HG03039 (cell line): ENCODE results near the gene HIBADH.
"Not testable (repeated sequence)": the region's sequence is repeated elsewhere in the genome, so short reads cannot be mapped to it uniquely, and the experiment has no call there.

Experiments
- ATAC-seq: cut with Tn5 transposase; IDR thresholded peaks from one replicate; pipeline ENCODE4 v1.9.1; 2021; ENCODE audit warnings: mild to moderate bottlenecking, moderate library complexity; ENCODE audit not compliant: unreplicated experiment

Gene HIBADH

DNA sequence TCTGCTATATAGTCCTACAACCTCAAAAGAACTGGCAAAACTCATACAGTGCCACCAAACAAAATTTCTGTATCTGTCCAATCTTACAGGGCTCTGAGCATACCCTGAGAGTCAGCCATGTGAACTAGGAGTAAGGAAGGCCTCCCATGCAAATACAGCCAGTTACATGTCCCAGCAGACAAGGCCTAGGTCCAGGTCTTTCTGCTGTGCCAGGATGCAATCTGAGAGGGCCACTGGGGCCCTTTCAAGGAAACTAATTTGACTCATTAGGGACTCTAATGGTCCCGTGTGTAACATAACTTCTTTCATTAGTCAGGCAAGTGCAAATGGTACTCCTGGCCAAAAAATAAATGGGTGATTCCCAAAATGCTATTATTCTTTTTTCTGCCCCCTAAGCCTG lies 17.9 kb upstream of the HIBADH start:
- ATAC-seq: no peak

DNA sequence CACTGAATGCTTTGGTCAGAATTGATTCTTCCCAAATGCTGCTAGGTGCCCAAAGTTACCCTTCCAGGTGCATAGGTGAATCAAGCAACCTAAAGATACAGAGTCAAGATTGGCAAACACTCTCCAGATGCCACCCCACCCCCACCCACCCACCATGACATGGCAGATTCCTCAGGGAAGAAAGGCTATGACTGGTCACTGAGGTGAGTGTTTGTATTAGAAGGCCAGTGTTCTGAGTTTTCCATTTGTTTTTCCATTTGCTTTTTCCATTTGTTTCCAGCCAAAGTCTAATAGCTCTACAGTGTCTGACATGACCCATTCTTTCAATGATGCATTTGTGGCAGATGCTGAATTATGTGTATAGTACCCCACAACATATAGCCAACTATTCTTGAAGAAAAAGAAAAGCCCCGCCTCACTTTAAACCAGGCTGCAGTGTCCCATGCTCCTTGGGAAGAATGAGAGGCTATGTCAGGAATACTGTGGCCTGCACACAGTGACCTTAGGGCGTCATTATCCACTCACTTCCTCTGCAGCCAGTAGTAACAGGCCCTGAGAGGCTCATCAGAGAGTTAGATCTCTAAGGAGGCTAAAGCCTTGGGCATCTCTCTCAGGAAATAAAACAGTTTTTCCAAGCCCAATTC lies 16.1 kb upstream of the HIBADH start:
- ATAC-seq: no peak

DNA sequence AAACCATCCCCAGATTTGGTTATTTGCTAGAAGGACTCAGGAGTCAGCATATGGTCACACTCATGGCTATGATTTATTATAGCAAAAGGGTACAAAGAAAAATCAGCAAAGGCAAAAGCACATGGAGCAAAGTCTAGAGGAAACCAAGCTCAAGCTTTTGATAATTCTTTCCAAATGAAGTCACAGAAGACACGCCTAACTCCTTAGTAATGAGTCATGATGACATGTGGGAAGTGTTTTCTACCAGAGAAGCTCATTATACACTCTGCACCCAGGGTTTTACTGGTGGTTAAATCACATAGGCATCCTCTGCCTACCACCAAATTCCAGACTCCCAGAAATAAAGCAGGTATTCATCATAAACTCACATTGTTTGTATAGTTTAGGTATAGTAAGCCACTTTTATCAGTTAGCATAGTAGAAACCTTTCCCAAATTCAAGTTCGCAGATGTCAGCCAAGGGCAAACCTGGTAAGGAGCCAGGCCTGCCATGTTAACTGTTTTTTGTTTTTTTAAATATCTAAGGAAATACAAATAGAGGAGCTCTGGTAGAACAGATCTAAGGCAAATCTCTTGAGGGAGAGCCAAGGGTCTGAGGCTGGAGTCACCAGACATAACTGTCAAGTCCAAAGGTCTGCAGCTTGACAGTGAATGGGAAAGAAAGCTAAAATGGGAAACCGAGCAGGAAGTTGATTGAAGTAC lies 15.4 kb upstream of the HIBADH start:
- no peak for ATAC-seq

DNA sequence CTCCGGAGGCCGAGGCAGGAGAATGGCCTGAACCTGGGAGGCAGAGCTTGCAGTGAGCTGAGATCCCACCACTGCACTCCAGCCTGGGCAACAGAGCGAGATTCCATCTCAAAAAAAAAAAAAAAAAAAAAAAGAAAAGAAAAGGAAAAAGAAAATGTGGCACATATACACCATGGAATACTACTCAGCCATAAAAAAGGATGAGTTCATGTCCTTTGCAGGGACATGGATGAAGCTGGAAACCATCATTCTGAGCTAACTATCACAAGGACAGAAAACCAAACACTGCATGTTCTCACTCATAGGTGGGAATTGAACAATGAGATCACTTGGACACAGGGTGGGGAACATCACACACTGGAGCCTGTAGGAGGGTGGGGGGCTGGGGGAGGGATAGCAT lies 11.4 kb upstream of the HIBADH start:
- ATAC-seq: not testable (repeated sequence)

DNA sequence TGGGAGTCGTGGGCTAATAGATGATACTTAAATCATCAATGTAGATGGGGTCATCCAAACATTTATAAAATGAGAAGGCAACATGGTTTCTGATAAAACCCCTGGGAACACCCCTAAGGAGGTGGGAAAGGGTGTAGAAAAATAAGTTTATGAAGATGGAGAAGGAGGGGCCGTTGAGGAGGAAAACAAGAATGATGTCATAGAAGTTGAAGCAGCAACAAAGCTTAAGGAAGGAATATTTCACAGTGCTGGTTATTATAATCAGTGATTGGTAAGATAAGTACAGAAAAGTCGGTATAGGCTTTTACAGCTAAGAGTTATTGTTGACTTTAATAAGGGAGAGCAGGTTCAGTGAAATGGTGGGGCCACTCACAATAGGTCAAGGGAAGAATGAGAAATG lies 9.0 kb upstream of the HIBADH start:
- no peak for ATAC-seq

DNA sequence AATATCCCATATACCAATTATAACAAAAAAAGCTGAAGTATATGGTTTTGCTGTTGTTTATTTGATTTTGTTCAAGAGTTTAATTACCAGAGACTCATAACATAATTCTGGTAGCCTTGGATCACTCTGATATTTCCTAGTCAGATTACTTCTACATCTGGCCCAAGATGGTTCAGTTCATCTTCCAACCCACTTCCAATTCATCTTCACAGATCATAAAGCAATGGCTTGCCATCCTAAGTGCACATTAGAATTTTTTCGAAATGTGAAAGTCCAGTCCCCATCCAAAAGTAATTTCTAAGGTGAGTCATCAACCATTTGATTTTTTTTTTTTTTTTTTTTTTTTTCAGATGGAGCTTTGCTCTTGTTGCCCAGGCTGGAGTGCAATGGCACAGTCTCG lies 8.0 kb upstream of the HIBADH start:
- no peak for ATAC-seq

DNA sequence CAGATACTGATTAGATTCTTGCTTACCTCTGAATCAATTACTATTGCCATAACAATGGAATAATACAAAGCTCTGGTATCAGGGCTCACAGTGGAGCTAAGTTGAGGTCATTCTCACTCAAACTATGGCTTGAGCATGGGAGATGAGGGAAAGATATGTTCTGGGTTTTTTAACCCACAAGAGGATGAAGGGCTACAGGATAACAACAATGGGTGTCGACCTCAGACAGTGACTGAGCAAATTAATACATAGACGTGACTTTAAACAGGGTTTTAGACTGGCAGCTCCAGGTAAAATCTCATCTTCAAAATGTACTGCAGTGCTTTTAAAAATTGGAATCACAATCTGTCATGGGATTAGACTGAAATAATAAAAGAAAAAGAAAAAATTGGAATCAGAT lies 7.5 kb upstream of the HIBADH start:
- no peak for ATAC-seq

DNA sequence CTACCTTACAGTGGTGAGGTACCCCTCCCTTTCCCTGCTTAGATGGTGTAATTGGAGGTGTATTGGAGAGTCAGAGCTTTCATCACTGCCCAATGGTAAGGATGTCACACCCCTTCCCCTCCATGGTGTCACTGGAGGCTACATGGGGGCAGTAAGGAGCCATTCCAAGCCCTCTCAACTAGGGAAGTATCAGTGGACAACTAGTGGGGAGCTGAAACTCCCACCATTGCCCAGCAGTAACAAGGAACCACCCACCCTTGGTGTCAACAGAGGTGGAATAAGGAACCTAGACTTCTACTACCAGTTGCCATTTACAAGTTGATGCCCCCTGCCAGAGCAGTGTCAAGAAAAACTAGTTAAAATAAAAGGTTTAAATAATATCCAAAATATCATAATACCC lies 2.8 kb upstream of the HIBADH start:
- no peak for ATAC-seq

DNA sequence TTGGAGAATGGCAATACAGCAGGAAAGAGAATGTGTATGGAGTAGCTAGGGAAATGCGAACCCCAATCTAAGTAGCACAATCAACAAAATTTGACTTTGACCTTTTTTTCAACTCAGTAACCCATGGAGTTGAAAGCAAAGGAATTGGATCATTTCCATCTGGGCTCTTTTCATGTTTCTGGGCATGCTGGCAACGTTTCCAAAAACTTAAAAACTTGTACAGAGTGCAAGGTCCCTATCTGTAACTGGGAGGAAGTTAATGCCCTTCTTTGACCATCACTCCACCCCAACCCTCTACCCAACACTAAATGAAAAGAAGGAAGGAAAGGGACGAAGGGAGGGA lies 1.3 kb upstream of the HIBADH start:
- ATAC-seq: no peak

DNA sequence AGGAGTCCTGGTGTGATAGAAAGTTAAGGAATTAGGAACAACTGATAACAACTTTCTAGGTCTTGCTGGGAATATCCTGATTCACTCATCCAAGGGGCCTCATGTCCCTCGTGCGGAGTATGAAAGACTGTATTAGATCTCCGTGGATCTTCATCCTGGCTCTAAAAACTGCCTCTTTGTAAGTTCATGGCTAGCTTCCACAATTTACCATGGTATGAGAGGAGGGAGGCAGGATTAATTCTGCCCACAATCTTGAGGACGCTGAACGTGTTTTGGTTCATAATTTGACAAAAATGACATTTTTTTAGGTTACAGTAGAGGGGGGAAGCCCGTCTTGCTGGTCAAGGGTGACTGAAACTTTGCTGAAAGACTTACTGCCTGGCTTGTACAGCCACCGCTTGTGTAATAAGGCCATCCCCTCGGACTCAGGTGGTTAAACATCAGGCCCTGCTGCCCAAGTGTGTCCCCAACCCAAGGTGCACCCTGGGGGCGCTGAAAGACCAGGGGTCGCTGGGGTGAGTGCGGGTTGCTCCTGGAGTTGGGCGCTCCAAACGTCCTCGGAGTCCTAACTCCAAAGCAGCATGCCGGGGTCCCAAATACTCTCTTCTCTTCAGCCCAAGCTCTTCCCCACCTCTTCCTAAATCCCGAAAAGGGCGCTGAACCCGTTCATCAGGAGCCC lies 733 bp downstream of the HIBADH start:
- no peak for ATAC-seq

DNA sequence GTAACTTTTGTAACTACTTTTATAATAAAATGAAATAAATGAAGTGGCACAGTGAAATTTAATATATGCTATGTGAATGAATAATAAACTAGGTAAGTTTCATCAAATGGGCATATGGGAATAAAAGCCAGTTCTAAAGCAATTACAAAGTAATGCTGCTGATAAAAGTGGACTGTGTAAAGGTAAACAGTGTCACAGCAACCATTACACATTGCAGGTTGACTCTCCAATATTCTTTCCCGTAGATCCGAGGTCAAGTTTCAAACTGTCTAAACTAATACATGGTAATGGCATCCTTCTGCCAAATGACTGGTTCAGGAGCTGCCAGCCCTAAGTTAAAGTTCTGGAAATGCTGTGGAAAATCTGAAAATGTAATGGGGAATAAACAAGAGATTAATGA lies 6.0 kb downstream of the HIBADH start:
- no peak for ATAC-seq

DNA sequence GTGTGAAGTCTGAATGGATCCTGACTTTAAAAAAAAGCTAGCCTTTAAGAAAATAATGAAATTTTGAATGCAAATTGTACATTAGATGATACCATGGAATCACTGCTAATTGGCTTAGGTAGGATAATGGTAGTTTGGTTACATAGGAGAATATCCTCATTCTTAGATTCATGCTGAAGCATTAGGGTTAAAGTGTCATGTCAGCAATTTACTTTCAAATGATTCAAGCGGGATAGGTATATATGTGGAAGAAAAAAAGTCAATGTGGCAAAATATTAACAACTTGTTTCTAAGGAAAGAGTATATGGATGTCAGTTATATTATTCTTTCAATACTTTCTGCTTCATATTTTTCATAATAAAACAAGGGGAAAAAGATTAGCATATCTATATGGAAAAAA lies 7.5 kb downstream of the HIBADH start:
- ATAC-seq: no peak

DNA sequence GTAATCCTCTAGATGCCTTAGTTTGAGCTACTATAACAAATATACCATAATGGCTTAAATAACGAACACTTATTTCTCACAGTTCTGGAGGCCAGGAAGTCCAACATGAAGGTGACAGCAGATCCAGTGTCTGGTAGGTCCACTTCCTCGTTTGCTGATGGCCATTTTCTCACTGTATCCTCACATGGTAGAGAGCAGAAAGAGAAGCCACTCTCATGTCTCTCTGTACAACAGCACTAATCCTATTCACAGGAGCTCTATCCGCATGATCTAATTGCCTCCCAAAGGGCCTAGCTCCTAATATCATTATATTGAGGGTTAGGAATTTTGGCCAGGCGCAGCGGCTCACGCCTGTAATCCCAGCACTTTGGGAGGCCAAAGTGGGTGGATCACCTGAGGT lies 10.2 kb downstream of the HIBADH start:
- no peak for ATAC-seq

DNA sequence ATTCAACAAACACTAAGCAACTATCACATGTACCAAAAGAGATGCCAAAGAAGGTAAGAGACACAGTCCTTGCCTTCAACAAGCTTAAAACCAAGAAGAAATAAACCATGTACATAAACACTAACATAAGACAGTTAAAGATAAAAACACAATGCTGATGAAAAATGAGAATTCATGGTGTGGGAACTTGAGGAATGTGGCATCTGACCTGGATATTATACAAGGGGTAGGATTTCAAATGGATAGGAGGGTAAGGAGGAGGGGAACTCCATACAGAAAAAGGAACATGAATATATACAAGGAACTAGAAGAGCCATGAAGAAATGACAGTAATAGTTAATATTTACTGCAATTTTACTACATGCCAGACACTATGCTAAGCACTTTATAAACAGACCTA lies 11.0 kb downstream of the HIBADH start:
- no peak for ATAC-seq

DNA sequence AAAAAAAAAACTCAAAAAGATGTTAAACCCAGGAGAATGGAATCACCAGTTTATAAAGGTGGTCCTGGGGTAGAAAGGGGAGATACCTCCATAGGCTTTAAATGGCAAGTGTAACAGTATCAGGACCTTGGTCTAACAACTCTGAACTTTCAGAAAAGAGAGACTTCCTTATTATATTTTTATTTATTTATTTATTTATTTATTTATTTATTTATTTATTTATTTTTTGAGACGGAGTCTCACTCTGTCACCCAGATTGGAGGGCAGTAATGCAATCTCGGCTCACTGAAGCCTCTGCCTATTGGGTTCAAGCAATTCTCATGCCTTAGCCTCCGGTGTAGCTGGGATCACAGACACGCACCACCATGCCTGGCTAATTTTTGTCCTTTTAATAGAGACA lies 12.4 kb downstream of the HIBADH start:
- no peak for ATAC-seq

DNA sequence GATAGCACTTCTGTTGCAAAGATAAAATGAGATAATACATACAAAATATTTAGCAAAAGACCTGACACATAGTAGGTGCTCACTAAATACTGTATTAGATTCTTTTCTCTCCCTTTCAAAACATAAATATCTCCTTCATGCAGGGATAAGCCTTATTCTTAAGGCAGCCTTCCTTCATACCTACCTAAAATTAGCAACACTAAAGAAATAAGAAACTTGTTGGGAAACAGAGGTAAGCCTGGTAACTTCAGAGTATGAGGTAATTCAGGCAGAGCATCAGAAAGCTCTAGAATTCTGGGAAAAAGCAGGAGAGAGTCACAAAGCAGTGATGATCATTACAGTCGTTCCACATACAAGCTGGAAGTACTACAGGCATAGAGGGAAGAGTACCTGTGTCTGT lies 15.2 kb downstream of the HIBADH start:
- ATAC-seq: no peak

DNA sequence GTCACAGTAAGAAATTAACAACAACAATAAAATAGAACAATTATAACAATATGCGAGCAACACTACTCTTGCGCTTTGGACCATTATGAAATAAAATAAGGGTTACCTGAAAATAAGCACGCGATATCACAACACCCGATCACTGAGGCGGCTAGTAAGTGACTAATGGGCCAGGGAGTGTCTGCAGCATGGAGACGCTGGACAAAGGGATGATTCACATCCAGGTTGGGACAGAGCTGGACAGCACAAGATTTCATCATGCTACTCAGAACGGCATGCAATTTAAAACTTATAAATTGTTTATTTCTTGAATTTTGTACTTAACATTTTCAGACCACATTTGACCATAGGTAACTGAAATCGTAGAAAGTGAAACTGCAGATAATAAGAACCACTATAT lies 15.6 kb downstream of the HIBADH start:
- no peak for ATAC-seq

DNA sequence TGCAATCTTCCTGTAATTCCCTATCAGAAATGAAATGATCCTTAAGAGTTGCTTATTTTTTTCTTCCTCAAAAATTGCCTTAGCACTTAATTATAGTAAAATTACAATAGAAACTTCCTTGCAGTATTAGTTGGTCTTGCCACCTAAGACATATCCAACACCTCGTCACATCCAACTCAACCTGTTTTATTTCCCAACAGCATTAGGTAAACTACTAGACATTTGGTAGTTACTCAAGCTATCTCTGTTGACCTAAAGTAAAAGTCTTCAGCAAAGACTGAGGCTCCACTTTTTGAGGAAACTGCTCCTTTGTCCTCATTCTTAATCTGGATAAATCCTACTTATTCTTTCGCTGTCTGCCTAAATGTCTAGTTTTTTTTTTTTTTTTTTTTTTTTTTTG lies 20.4 kb downstream of the HIBADH start:
- ATAC-seq: no peak

DNA sequence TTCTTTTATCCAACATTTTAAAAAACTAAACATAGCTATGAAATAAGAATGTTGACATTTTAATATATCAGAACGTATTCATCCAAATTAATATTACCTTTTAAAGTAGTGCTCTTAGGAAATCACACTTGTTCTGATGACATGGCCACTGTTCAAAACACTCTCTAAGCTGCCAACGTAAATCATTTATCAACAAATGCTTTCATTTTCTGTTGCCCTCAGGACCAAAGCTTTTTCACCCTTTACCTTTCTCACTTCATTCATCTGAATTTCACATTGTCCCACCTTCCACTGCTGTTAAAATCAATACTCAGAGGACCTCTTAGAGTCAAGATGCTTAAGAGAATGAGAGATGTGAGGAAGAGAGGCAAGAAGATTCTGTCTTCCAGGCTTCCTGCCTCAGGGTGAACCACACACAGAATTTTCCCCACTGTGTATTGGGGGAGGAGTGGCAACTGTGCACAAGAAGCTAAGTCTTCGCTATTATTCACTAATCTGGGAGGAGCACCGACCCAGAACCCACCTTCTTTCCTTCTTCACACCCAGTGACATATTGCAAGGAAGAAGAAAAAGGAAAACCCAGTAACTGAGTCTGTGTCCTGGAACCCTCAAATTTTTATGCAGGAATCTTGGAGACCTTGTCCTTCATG lies 21.0 kb downstream of the HIBADH start:
- ATAC-seq: no peak

DNA sequence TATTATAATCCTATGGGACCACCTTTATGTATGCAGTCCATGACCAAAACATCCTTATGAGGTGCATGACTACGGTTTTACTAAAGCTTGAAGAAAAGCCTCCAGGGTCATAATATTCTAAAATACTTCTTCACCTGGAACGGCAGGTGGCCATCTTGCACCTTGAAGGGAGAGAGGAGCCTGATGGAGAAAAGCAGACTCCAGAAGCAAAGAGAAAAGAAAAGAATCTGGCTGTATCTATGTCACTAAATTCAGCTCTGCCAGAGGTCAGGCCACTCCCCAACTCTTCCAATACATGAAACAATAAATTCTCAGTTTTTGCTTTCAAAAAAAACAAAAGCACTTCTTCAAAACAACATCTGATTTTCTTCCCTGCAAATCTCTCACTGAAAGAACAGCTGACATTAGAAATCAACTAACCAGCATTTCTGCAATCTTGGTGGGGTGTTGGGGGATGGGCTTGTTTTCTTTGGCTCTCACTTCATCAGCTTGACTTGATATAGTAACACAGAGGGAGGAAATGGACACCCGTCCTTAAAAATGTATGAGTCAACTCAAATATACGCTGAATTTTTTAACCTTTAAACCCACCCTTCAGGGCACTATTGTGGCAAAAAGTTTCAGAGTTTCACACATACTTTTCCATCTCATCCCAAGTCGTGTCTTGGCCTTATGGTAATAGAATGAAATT lies 21.7 kb downstream of the HIBADH start:
- ATAC-seq: no peak

DNA sequence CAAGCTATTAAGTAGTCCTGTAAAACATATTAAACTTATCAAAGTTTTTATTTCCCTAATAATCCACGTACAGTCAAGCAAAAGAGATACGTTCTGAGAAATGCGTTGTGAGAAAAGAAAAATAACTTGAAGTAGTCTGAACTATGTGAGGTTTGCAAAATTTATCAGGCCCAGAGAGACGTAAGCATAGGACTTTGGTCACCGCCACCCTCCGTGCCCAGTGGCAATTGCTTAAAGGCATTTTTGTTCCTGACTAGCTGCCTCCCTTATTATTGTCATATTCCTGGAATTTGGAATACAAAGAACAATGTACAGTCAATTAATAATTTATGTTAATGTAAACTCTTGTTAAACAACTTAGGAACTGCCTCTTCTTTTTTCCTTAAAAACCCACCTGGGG lies 22.8 kb downstream of the HIBADH start:
- ATAC-seq: no peak
